H9 (cell line): ENCODE measurements around the gene ACAP3. TPM values are rescaled to one million over a fixed set of nuclear protein-coding genes. Genes with fewer than 3 reads are reported as not detected.

Experiments used
- DNase-seq: peaks from one replicate; pipeline ENCODE4 v3.0.0-alpha.2; 2017
- H2AFZ ChIP-seq: one replicate; pipeline ENCODE4 v1.6.1; 2013; ENCODE audit warnings: mild to moderate bottlenecking, low read length, control low read depth, moderate library complexity
- H2AK5ac ChIP-seq: 2 replicates; pipeline ENCODE4 v1.6.1; 2013; ENCODE audit warnings: low read length, control low read depth, mixed read lengths; ENCODE audit not compliant: insufficient read length
- H2BK120ac ChIP-seq: one replicate; pipeline ENCODE4 v1.6.1; 2013; ENCODE audit warnings: low read depth, mild to moderate bottlenecking, low read length, control low read depth, inconsistent platforms; ENCODE audit not compliant: poor library complexity, severe bottlenecking
- H2BK12ac ChIP-seq: 2 replicates; pipeline ENCODE4 v1.6.1; 2013; ENCODE audit warnings: low read length, control low read depth, mixed read lengths, low read depth; ENCODE audit not compliant: insufficient read length
- H2BK15ac ChIP-seq: 2 replicates; pipeline ENCODE4 v1.6.1; 2013; ENCODE audit warnings: low read depth, low read length, control low read depth
- H2BK20ac ChIP-seq: one replicate; pipeline ENCODE4 v1.6.1; 2013; ENCODE audit warnings: low read depth, mild to moderate bottlenecking, low read length, control low read depth, inconsistent platforms; ENCODE audit not compliant: poor library complexity, severe bottlenecking
- H2BK5ac ChIP-seq: 2 replicates; pipeline ENCODE4 v1.6.1; 2013; ENCODE audit warnings: low read length, control low read depth, mixed read lengths; ENCODE audit not compliant: insufficient read length
- H3K14ac ChIP-seq: 2 replicates; pipeline ENCODE4 v1.6.1; 2013; ENCODE audit warnings: low read length, control low read depth; ENCODE audit not compliant: insufficient read depth
- H3K18ac ChIP-seq: 2 replicates; pipeline ENCODE4 v1.6.1; 2013; ENCODE audit warnings: low read depth, mild to moderate bottlenecking, mixed read lengths, low read length, control low read depth; ENCODE audit not compliant: insufficient read length
- H3K23ac ChIP-seq: 2 replicates; pipeline ENCODE4 v1.6.1; 2013; ENCODE audit warnings: low read length, control low read depth, mixed read lengths, low read depth; ENCODE audit not compliant: insufficient read length
- H3K23me2 ChIP-seq: 2 replicates; pipeline ENCODE4 v1.6.1; 2013; ENCODE audit warnings: low read depth, mild to moderate bottlenecking, mixed read lengths, low read length, control low read depth; ENCODE audit not compliant: insufficient read length, poor library complexity, severe bottlenecking
- H3K27ac ChIP-seq: 2 replicates; pipeline ENCODE4 v1.5.1; 2013; ENCODE audit warnings: low read length, control low read depth, mixed read lengths, low read depth; ENCODE audit not compliant: insufficient read length
- H3K27me3 ChIP-seq: 2 replicates; pipeline ENCODE4 v1.6.1; 2013; ENCODE audit warnings: low read length, control low read depth, inconsistent platforms; ENCODE audit not compliant: insufficient read depth
- H3K4ac ChIP-seq: 2 replicates; pipeline ENCODE4 v1.6.1; 2013; ENCODE audit warnings: low read depth, mild to moderate bottlenecking, control low read depth, inconsistent platforms, low read length, moderate library complexity
- H3K4me1 ChIP-seq: 2 replicates; pipeline ENCODE4 v1.6.1; 2013; ENCODE audit warnings: low read length, control low read depth, inconsistent platforms; ENCODE audit not compliant: insufficient read depth
- H3K4me2 ChIP-seq: 2 replicates; pipeline ENCODE4 v1.6.1; 2013; ENCODE audit warnings: low read length, control low read depth, mixed read lengths; ENCODE audit not compliant: insufficient read length, insufficient read depth
- H3K56ac ChIP-seq: 2 replicates; pipeline ENCODE4 v1.6.1; 2013; ENCODE audit warnings: low read depth, mild to moderate bottlenecking, mixed read lengths, low read length, control low read depth; ENCODE audit not compliant: insufficient read length
- H3K79me1 ChIP-seq: 2 replicates; pipeline ENCODE4 v1.6.1; 2013; ENCODE audit warnings: low read depth, mild to moderate bottlenecking, moderate library complexity, low read length, control low read depth, inconsistent platforms; ENCODE audit not compliant: insufficient read depth, poor library complexity, severe bottlenecking
- H3K79me2 ChIP-seq: 2 replicates; pipeline ENCODE4 v1.6.1; 2013; ENCODE audit warnings: low read length, control low read depth, inconsistent platforms; ENCODE audit not compliant: insufficient read depth
- H3K9ac ChIP-seq: 2 replicates; pipeline ENCODE4 v1.6.1; 2013; ENCODE audit warnings: low read length, control low read depth, mixed read lengths; ENCODE audit not compliant: insufficient read length; ENCODE audit errors: extremely low read depth
- H3K9me3 ChIP-seq: one replicate; pipeline ENCODE4 v1.6.1; 2013; ENCODE audit warnings: low read depth, low read length, inconsistent platforms; ENCODE audit not compliant: control insufficient read depth
- H3T11ph ChIP-seq: one replicate; pipeline ENCODE4 v1.6.1; 2013; ENCODE audit warnings: mild to moderate bottlenecking, low read length, control low read depth, inconsistent platforms
- H4K20me1 ChIP-seq: one replicate; pipeline ENCODE4 v1.6.1; 2013; ENCODE audit not compliant: control insufficient read depth, insufficient read length, insufficient read depth
- H4K5ac ChIP-seq: 2 replicates; pipeline ENCODE4 v1.6.1; 2013; ENCODE audit warnings: low read depth, mild to moderate bottlenecking, mixed read lengths, low read length, control low read depth; ENCODE audit not compliant: insufficient read length
- H4K8ac ChIP-seq: replicated peaks from 2 replicates; pipeline ENCODE4 v1.6.1; 2013; ENCODE audit warnings: low read length, control low read depth, mixed read lengths, low read depth; ENCODE audit not compliant: insufficient read length
- H4K91ac ChIP-seq: 2 replicates; pipeline ENCODE4 v1.6.1; 2013; ENCODE audit warnings: low read depth, mild to moderate bottlenecking, moderate library complexity, mixed read lengths, low read length, control low read depth; ENCODE audit not compliant: insufficient read length
- H3K27ac Mint-ChIP-seq, 3 experiments: 2 replicates in 2 of 3; 3 replicates in 1 of 3; pipeline ENCODE4 v1.8.0; 2020 to 2021; ENCODE audit warnings: mixed read lengths in 3 of 3, mild to moderate bottlenecking in 1 of 3, moderate library complexity in 1 of 3
- H3K27me3 Mint-ChIP-seq: 2 replicates; pipeline ENCODE4 v1.8.0; 2021; ENCODE audit warnings: low read depth, mild to moderate bottlenecking, moderate library complexity, mixed read lengths
- H3K36me3 Mint-ChIP-seq, 3 experiments: 2 replicates in 2 of 3; 3 replicates in 1 of 3; pipeline ENCODE4 v1.8.0; 2020 to 2021; ENCODE audit warnings: low read depth in 3 of 3, mixed read lengths in 3 of 3; ENCODE audit not compliant: insufficient read depth in 1 of 3
- H3K4me1 Mint-ChIP-seq, 2 experiments: 2 replicates each; pipeline ENCODE4 v1.8.0; 2020; ENCODE audit warnings: mixed read lengths in 2 of 2
- H3K4me3 Mint-ChIP-seq, 2 experiments: 2 replicates in 1 of 2; 3 replicates in 1 of 2; pipeline ENCODE4 v1.8.0; 2020 to 2021; ENCODE audit warnings: mild to moderate bottlenecking in 2 of 2, mixed read lengths in 2 of 2, moderate library complexity in 1 of 2
- H3K9me3 Mint-ChIP-seq, 2 experiments: 2 replicates in 1 of 2; 3 replicates in 1 of 2; pipeline ENCODE4 v1.8.0; 2020; ENCODE audit warnings: mild to moderate bottlenecking in 2 of 2, mixed read lengths in 2 of 2, moderate library complexity in 1 of 2
- CTCF ChIP-seq: fragments of 200-600 bp; sonication (generic); conservative IDR thresholded peaks from 3 replicates; pipeline ENCODE4 v1.8.0; 2021; ENCODE audit warnings: antibody characterized with exemption, mild to moderate bottlenecking
- WGBS: extraction: QIAGEN DNeasy Blood & Tissue Kit; methylation state at CpG from one replicate; pipeline ENCODE4 v1.1.7; 2013; ENCODE audit warnings: missing lambda C conversion rate, low lambda C conversion rate, mixed read lengths; ENCODE audit not compliant: insufficient read length; ENCODE audit errors: extremely low coverage; 5-methylcytosine and 5-hydroxymethylcytosine counted together
- total RNA-seq: library from RNA; stranded (reverse); gene quantifications from 2 replicates; pipeline ENCODE4 v1.2.1, GENCODE V29; 2021

The ACAP3 gene
- total RNA-seq, 1 experiment from 2014 or later, result 41.4 TPM

- H2BK12ac ChIP-seq, result no peak overlapping the region
- peaks cover 18 to 66% (median 64%) of the 10 kb centered on the region in 3 experiments for H3K36me3 Mint-ChIP-seq
- peak overlapping the region in 1 of 2 experiments; percentile 46; a peak in 2 of 5 replicates for H3K4me3 Mint-ChIP-seq
- no peak overlapping the region for H4K8ac ChIP-seq
- H3K18ac ChIP-seq, result peak overlapping the region; percentile 67
- no peak overlapping the region for H3T11ph ChIP-seq
- H2AK5ac ChIP-seq, result no peak overlapping the region
- H4K91ac ChIP-seq, result no peak overlapping the region
- no peak for DNase-seq
- no peaks in the 10 kb centered on the region for H3K9me3 ChIP-seq
- no peak overlapping the region for H2BK5ac ChIP-seq
- no peak overlapping the region; the same call in 1 of the 2 replicates for H3K14ac ChIP-seq
- H3K56ac ChIP-seq, result no peak overlapping the region
- no peak overlapping the region for H3K27ac ChIP-seq
- H3K4ac ChIP-seq, result no peak overlapping the region; the same call in 1 of the 2 replicates
- no peak overlapping the region for H2BK15ac ChIP-seq
- H3K4me1 Mint-ChIP-seq, result peaks cover 8 to 19% of the 10 kb centered on the region in 2 experiments
- H3K79me2 ChIP-seq, result no peaks in the 10 kb centered on the region
- H2BK120ac ChIP-seq, result no peak overlapping the region
- H3K27ac Mint-ChIP-seq, result peak overlapping the region in 1 of 3 experiments; percentile 67; a peak in 3 of 7 replicates
- H3K27me3 ChIP-seq, result no peaks in the 10 kb centered on the region
- no peak overlapping the region for H2AFZ ChIP-seq
- WGBS, result no CpG with 5 or more reads among the region's 23 CpGs
- no peaks in the 10 kb centered on the region for H3K79me1 ChIP-seq
- no peak overlapping the region for H3K23ac ChIP-seq
- no peaks in the 10 kb centered on the region for H3K9me3 Mint-ChIP-seq
- H3K4me1 ChIP-seq, result no peaks in the 10 kb centered on the region; the same call in 1 of the 2 replicates
- H2BK20ac ChIP-seq, result no peak overlapping the region
- no peak overlapping the region for H3K9ac ChIP-seq
- no peak overlapping the region for H4K5ac ChIP-seq
- H3K4me2 ChIP-seq, result no peak overlapping the region
- H4K20me1 ChIP-seq, result no peaks in the 10 kb centered on the region
- H3K23me2 ChIP-seq, result no peaks in the 10 kb centered on the region
- no peaks in the 10 kb centered on the region for H3K27me3 Mint-ChIP-seq
- no peak for TF ChIP-seq CTCF
Observed at GRCh38 chr1:1314678-1315335, 7.1 kb upstream of the ACAP3 start.
